ENCODE measurements around the gene SCPEP1. TPM values are rescaled to one million over a fixed set of nuclear protein-coding genes. Genes with fewer than 3 reads are reported as not detected.

SCPEP1 gene
- total and polyA plus RNA-seq, 10 of the 15 experiments (the other 5 are each of a cell fraction or from before 2014, with no cell fraction given): 31.2 to 80.2 (median 40.7) TPM

- peaks cover 3% of the 10 kb centered on the region; the same call in 1 of the 2 replicates for H3K4me1 ChIP-seq (ENCODE audit: control insufficient read depth, insufficient read depth, low read length)
- 62% methylated on average over 5 of the region's 5 CpGs for WGBS (ENCODE audit: insufficient coverage, insufficient replicate concordance, low lambda C conversion rate, missing lambda C conversion rate)
- no peak overlapping the region for H3K4me2 ChIP-seq (ENCODE audit: control insufficient read depth, insufficient read depth)
- ChIA-PET SMC1A (ENCODE audit: uncharacterized antibody, unreplicated experiment) (interaction anchor here (0.9 to 1.5 kb wide), 3 partner anchors 29 to 42 kb away, joined by 3 to 5 read pairs (median 3); no protein-coding TSS in a partner anchor), CTCF (no interaction called here), RAD21 (ENCODE audit: unreplicated experiment) (no interaction called here), POLR2A (interaction anchor here (0.7 kb wide), 2 partner anchors 23 to 59 kb away, joined by 5 to 7 read pairs; no protein-coding TSS in a partner anchor)
- TF ChIP-seq POLR2AphosphoS2 (IDR thresholded peaks at IDR 0.05; ENCODE audit: low read depth, low read length): no peak
- TF ChIP-seq YBX1 (IDR thresholded peaks at IDR 0.05): no peak
- no peak for TF ChIP-seq MTA3 (IDR thresholded peaks at IDR 0.05; ENCODE audit: borderline replicate concordance, low read length)
- TF ChIP-seq BCL3 (IDR thresholded peaks at IDR 0.05; ENCODE audit: borderline replicate concordance, insufficient read depth, low read depth, low read length, poor library complexity, severe bottlenecking): no peak
- TF ChIP-seq ZSCAN29 (IDR thresholded peaks at IDR 0.05): no peak
- TF ChIP-seq SUPT20H (IDR thresholded peaks at IDR 0.05; ENCODE audit: borderline replicate concordance, control insufficient read depth, low read depth, low read length): no peak
- TF ChIP-seq RCOR1 (conservative IDR thresholded peaks at IDR 0.05; ENCODE audit: low read depth, low read length): no peak
- no peak for TF ChIP-seq STAT3 (IDR thresholded peaks at IDR 0.05; ENCODE audit: low read depth, low read length)
- no peak for TF ChIP-seq MEF2A (IDR thresholded peaks at IDR 0.05; ENCODE audit: insufficient read depth, low read depth, low read length)
- no peak for TF ChIP-seq MYB (IDR thresholded peaks at IDR 0.05; ENCODE audit: borderline replicate concordance, low read depth, low read length)
- TF ChIP-seq ZNF217 (IDR thresholded peaks at IDR 0.05): no peak
- TF ChIP-seq ZNF207 (IDR thresholded peaks at IDR 0.05; ENCODE audit: borderline replicate concordance): no peak
- no peak for TF ChIP-seq PAX8 (IDR thresholded peaks at IDR 0.05)
- H3K9me3 ChIP-seq (replicated peaks; ENCODE audit: control insufficient read depth, insufficient read depth, low read length): no peaks in the 10 kb centered on the region
- ATAC-seq (no peak), FAIRE-seq (no peak), DNase-seq (ENCODE audit: low read depth, low spot score) (no peak)
- intact Hi-C loops (cut with micrococcal nuclease; ENCODE audit: unreplicated experiment) (no loop called here), in situ Hi-C loops (cut with MboI) (no loop called here)
- H3K9ac ChIP-seq (ENCODE audit: control insufficient read depth, insufficient read depth, low read length): no peak overlapping the region
- no peaks in the 10 kb centered on the region for H3K79me2 ChIP-seq (ENCODE audit: control insufficient read depth, insufficient read depth, low read length)
- H3K4me3 ChIP-seq: no peak overlapping the region
- no peaks in the 10 kb centered on the region for H3K27me3 ChIP-seq (replicated peaks in 1 of 2; ENCODE audit: control insufficient read depth in 2 of 2, insufficient read depth in 2 of 2, low read length in 1 of 2)
- no peaks in the 10 kb centered on the region for H3K36me3 ChIP-seq (ENCODE audit: control insufficient read depth in 2 of 2, insufficient read depth in 2 of 2, low read length in 1 of 2)
- BruUV-seq (replicated peaks): no TSS peak
- no peak overlapping the region for H3K27ac ChIP-seq (ENCODE audit: control insufficient read depth, insufficient read depth)
- H2AFZ ChIP-seq (ENCODE audit: control insufficient read depth, low read depth, low read length): no peak overlapping the region
- H4K20me1 ChIP-seq (ENCODE audit: control insufficient read depth, insufficient read depth): no peaks in the 10 kb centered on the region
These were observed 74.0 kb downstream of the SCPEP1 start for GRCh38 chr17:57051886-57052361.

Other genes with a start within 250 kb of the SCPEP1 start
- 1.0 and 1.8 TPM in 2 replicates for gene C17orf67, start 144.2 kb upstream of the SCPEP1 start, total RNA-seq (2014; rRNA removed)
- 0.94 and 0.97 TPM in 2 replicates for gene C17orf67, start 144.2 kb upstream of the SCPEP1 start, total RNA-seq (2014; rRNA removed; fragmentation: Illumina TruSeq; extraction: Trizol)
- 2.6 and 3.3 TPM in 2 replicates for gene C17orf67, start 144.2 kb upstream of the SCPEP1 start, total RNA-seq (2021)
- gene C17orf67, start 144.2 kb upstream of the SCPEP1 start, polyA plus RNA-seq (2011; rRNA removed): 0.42 and 0.61 TPM in 2 replicates
- gene C17orf67, start 144.2 kb upstream of the SCPEP1 start, polyA plus RNA-seq (2014; fragmentation: Illumina TruSeq; extraction: Trizol): 0.34 and 0.86 TPM in 2 replicates
- under 1 TPM; 0.24 to 0.79 TPM for gene C17orf67, start 144.2 kb upstream of the SCPEP1 start, polyA plus RNA-seq (2014; fragmentation: Nextera tagmentation; extraction: Ambion mirVana)
- 1.4 and 1.9 TPM in 2 replicates for gene C17orf67, start 144.2 kb upstream of the SCPEP1 start, polyA plus RNA-seq (2014; rRNA removed)
- gene C17orf67, start 144.2 kb upstream of the SCPEP1 start, polyA plus RNA-seq (2016; fragmentation: Nextera tagmentation; extraction: Ambion mirVana): 1 to 10 TPM in 1 of 2 experiments, under 1 TPM in 1; 0.84 to 2.1 TPM
- gene DGKE, start 144.0 kb upstream of the SCPEP1 start, total RNA-seq (2014; rRNA removed): 10.6 and 14.5 TPM in 2 replicates
- 12.7 and 14.9 TPM in 2 replicates for gene DGKE, start 144.0 kb upstream of the SCPEP1 start, total RNA-seq (2014; rRNA removed; fragmentation: Illumina TruSeq; extraction: Trizol)
- gene DGKE, start 144.0 kb upstream of the SCPEP1 start, total RNA-seq (2021): 14.9 and 18.0 TPM in 2 replicates
- 11.7 and 18.4 TPM in 2 replicates for gene DGKE, start 144.0 kb upstream of the SCPEP1 start, polyA plus RNA-seq (2011; rRNA removed)
- 15.5 and 15.9 TPM in 2 replicates for gene DGKE, start 144.0 kb upstream of the SCPEP1 start, polyA plus RNA-seq (2014; fragmentation: Illumina TruSeq; extraction: Trizol)
- gene DGKE, start 144.0 kb upstream of the SCPEP1 start, polyA plus RNA-seq (2014; fragmentation: Nextera tagmentation; extraction: Ambion mirVana): 1 to 10 TPM; 2.8 to 4.1 TPM
- 7.0 and 8.5 TPM in 2 replicates for gene DGKE, start 144.0 kb upstream of the SCPEP1 start, polyA plus RNA-seq (2014; rRNA removed)
- 10 to 100 TPM; 11.6 to 12.6 TPM for gene DGKE, start 144.0 kb upstream of the SCPEP1 start, polyA plus RNA-seq (2016; fragmentation: Nextera tagmentation; extraction: Ambion mirVana)
- gene TRIM25, start 64.1 kb upstream of the SCPEP1 start, total RNA-seq (2014; rRNA removed): 47.3 and 57.2 TPM in 2 replicates
- gene TRIM25, start 64.1 kb upstream of the SCPEP1 start, total RNA-seq (2014; rRNA removed; fragmentation: Illumina TruSeq; extraction: Trizol): 45.1 and 45.5 TPM in 2 replicates
- gene TRIM25, start 64.1 kb upstream of the SCPEP1 start, total RNA-seq (2021): 93.6 and 96.1 TPM in 2 replicates
- gene TRIM25, start 64.1 kb upstream of the SCPEP1 start, polyA plus RNA-seq (2011; rRNA removed): 123 and 138 TPM in 2 replicates
- gene TRIM25, start 64.1 kb upstream of the SCPEP1 start, polyA plus RNA-seq (2014; fragmentation: Illumina TruSeq; extraction: Trizol): 93.2 and 95.5 TPM in 2 replicates
- gene TRIM25, start 64.1 kb upstream of the SCPEP1 start, polyA plus RNA-seq (2014; fragmentation: Nextera tagmentation; extraction: Ambion mirVana): 10 to 100 TPM; 10.5 to 15.9 TPM
- gene TRIM25, start 64.1 kb upstream of the SCPEP1 start, polyA plus RNA-seq (2014; rRNA removed): 58.6 and 59.7 TPM in 2 replicates
- 10 to 100 TPM; 32.7 to 40.7 TPM for gene TRIM25, start 64.1 kb upstream of the SCPEP1 start, polyA plus RNA-seq (2016; fragmentation: Nextera tagmentation; extraction: Ambion mirVana)
- 13.7 and 15.3 TPM in 2 replicates for gene COIL, start 17.1 kb upstream of the SCPEP1 start, total RNA-seq (2014; rRNA removed)
- 23.4 and 24.3 TPM in 2 replicates for gene COIL, start 17.1 kb upstream of the SCPEP1 start, total RNA-seq (2014; rRNA removed; fragmentation: Illumina TruSeq; extraction: Trizol)
- gene COIL, start 17.1 kb upstream of the SCPEP1 start, total RNA-seq (2021): 17.9 and 18.4 TPM in 2 replicates
- 15.1 and 21.2 TPM in 2 replicates for gene COIL, start 17.1 kb upstream of the SCPEP1 start, polyA plus RNA-seq (2011; rRNA removed)
- 22.8 and 28.2 TPM in 2 replicates for gene COIL, start 17.1 kb upstream of the SCPEP1 start, polyA plus RNA-seq (2014; fragmentation: Illumina TruSeq; extraction: Trizol)
- 10 to 100 TPM; 14.2 to 16.8 TPM for gene COIL, start 17.1 kb upstream of the SCPEP1 start, polyA plus RNA-seq (2014; fragmentation: Nextera tagmentation; extraction: Ambion mirVana)
- 12.6 and 15.1 TPM in 2 replicates for gene COIL, start 17.1 kb upstream of the SCPEP1 start, polyA plus RNA-seq (2014; rRNA removed)
- 10 to 100 TPM; 18.0 to 19.0 TPM for gene COIL, start 17.1 kb upstream of the SCPEP1 start, polyA plus RNA-seq (2016; fragmentation: Nextera tagmentation; extraction: Ambion mirVana)
- 40.7 and 50.5 TPM in 2 replicates for gene AKAP1, start 107.1 kb downstream of the SCPEP1 start, total RNA-seq (2014; rRNA removed)
- gene AKAP1, start 107.1 kb downstream of the SCPEP1 start, total RNA-seq (2014; rRNA removed; fragmentation: Illumina TruSeq; extraction: Trizol): 29.5 and 36.8 TPM in 2 replicates
- gene AKAP1, start 107.1 kb downstream of the SCPEP1 start, total RNA-seq (2021): 39.9 and 45.9 TPM in 2 replicates
- gene AKAP1, start 107.1 kb downstream of the SCPEP1 start, polyA plus RNA-seq (2011; rRNA removed): 15.6 and 39.2 TPM in 2 replicates
- 30.9 and 48.4 TPM in 2 replicates for gene AKAP1, start 107.1 kb downstream of the SCPEP1 start, polyA plus RNA-seq (2014; fragmentation: Illumina TruSeq; extraction: Trizol)
- gene AKAP1, start 107.1 kb downstream of the SCPEP1 start, polyA plus RNA-seq (2014; fragmentation: Nextera tagmentation; extraction: Ambion mirVana): 10 to 100 TPM; 11.9 to 15.2 TPM
- gene AKAP1, start 107.1 kb downstream of the SCPEP1 start, polyA plus RNA-seq (2014; rRNA removed): 34.4 and 58.8 TPM in 2 replicates
- 10 to 100 TPM; 37.1 to 40.9 TPM for gene AKAP1, start 107.1 kb downstream of the SCPEP1 start, polyA plus RNA-seq (2016; fragmentation: Nextera tagmentation; extraction: Ambion mirVana)